HG02885 (cell line): Measurements from ENCODE around the gene SLC13A3.

Experiments
- ATAC-seq: cut with Tn5 transposase; IDR thresholded peaks from one replicate; pipeline ENCODE4 v1.9.1; 2021; ENCODE audit warnings: mild to moderate bottlenecking; ENCODE audit not compliant: unreplicated experiment, poor library complexity

The SLC13A3 gene

DNA sequence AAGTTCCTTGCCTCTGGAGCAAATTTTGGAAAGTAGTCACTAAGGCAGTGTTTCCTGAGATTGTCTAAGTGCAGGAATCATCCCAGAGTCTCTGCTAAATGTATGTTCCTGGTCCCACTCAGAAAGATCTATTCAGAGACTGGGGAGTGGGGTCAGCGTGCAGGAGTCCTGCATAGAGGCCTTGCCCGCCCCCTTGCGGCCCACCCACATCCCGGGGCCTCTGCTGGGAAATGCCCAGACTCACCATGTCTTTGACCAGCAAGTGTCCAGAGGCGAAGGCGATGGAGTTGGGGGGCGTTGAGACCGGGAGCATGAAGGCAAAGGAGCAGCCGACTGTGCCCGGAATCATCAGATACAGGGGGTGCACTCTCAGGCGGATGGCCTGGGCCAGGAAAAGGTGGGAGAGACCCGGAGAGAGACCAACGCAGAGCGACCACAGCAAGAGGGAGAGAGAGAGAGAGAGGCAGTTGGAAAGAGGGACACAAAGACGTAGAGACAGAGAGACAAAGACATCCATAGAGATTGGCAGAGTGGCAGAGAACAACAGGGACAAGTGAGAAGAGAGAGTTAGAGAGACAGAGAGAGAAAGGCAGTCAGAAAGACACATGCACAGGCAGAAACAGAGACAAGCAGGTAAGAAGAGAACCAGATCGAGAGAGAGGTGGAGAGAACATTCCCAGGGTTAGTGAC, 87.9 kb downstream of the SLC13A3 start:
- no peak for ATAC-seq

DNA sequence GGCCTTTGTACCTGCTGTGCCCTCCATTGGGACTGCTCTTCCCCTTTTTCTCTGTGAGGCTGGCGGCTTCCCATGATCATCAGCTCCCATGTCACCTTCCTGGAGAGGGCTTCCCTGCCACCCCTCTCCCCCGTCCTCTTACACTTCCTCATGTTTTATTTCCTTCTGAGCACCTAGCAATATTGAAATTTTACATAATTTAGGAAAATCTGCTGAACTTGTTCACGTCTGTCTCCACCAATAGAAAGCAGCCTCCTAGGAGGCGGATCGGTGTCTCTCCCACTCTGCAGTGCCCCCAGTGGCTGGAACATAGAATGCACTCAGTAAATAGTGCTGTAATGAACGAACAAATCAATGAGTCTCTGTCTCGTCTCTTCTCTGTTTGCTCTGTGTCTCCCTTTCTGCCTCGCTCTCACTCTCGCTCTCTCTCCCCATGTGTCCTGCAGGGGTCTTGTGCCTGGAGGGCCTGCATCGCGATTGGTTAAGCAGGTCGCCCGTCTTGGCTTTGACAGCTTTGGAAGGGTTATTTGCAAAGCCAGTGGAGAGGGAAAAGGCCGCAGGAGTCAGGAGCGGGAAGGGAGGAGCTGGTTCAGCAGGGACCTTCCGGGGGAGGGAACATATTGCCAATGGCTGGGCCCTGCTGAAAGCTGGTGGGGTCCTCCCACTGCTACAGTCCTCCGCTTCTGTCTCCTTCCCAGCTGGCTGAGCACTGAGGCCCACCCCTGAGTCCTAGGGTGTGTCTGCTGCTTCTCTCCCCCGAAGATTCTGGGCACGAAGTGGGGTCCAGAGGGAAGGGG, 88.7 kb downstream of the SLC13A3 start:
- ATAC-seq = peak; percentile 58

DNA sequence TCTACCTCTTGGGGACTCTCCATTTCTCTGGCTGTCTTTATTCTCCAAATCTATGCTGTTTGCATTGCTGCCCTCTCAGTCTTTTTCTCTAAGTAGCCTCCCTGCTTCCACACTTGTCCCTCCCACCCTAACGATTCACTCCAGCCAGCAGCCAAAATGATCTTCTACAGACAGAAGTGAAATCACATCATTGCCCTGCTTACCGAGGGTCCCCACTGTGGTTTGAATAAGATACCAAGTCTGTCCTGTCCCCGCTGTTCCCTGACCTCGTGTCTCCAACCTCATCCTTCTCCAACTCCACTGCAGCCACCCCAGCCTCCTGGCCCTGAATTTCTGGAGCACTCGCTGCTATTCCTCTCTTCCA, 89.3 kb downstream of the SLC13A3 start:
- ATAC-seq = no peak

DNA sequence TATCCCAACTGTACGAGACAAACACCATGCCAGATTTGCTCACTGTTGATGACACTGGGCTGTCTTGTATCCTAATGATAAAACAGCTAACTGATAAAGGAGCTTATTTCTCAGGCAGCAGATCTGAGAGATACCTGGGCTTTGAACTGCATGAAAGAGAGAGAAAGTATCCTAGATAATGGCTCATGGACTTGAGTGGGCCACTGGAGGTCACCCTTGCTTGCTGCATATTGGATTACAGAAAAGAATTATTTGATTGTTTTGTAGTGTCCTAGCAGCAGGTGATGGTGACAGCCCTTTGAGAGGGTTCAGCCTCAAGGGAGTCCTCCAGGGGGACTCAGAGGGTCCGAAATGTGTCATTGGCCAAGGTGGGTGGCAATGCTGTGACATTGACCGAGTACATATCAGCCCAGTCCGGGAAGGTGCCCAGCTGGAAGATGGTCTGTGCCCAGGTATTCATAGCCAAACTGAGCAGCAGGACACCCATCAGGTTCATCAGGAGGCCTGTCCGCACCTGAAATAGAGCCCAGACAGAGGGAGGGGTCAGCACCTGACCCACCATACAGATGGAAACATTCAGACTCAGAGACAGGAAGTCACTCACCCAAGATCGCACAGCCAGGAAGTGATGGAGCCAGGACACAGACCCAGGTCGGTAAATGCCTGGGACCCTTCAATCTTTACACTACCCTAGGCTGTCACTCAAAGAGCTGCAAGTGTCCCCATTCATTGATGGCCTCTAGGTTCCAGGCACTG, 91.4 kb downstream of the SLC13A3 start:
- ATAC-seq = no peak

DNA sequence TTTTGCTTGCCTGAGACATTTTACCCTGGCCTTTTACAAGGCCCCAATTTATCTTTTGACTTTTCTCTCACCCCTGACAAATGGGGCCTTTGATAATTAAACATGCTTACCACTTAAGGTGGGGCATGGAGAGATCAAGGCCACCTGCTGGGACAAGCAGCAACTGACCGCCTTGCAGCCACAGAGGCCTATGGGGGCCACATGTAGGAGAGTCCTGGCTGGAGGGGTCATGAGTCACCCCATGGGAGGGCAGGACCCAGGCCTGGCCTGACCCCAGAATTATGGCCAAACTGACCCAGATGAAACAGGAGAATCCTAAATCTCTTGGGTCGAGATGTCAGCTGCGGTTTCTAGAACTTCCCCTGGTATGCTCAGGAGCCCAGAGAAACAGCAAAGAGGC, 92.3 kb downstream of the SLC13A3 start:
- ATAC-seq = no peak

DNA sequence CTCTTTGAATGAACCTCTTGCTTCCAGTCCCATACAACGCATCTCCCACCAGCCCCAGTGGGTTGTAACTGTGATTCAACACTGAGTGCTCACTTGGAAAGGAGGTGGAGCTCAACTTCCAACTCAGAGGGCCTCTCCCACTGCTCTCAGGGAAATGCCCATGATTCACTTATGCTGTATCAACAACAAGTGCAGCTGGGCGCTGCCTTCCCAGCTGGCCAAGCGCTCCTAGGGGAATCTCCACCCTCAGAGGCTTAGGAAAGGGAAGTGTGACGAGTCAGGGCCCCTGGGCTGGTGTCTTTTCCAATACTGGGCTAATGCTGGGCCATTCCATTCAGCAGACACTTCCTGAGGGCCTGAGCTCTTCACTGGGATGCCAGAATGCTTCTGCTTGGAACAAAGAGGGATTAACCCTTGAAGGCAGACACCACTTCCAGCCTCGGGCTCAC, 92.7 kb downstream of the SLC13A3 start:
- ATAC-seq = no peak

DNA sequence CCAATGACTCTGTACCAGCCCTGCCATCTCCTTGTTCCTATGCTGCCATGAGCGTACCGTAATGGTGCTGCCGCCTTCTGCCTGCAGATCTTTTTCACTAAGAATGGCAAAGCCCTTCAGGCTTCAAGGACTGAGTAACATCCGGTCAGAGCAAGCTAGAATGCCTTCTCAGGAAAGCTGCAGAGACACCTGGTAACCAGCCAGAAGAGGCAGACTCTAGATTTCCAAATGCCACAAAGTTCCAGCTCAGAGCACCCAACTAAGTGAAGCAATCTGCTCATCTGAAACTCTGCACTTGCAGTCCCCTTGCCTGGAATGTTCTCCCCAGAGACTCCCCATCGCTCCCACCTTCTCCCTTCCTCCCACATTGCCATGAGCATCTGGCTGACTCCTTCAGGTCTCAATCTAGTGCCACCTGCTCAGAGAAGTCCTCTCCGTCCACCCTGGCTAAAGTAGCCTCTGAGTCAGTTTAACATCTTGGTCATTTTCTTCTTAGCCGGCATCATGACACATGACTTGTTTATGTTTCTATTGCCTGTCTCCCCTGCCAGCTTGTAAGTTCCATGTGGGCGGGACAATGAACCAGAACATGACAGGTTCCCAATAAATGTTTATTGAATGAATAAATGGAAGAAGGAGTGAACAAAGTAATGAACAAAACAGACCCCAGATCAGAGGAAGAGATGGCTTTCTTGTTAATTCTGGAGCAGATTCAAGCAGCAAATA, 93.9 kb downstream of the SLC13A3 start:
- ATAC-seq = no peak

DNA sequence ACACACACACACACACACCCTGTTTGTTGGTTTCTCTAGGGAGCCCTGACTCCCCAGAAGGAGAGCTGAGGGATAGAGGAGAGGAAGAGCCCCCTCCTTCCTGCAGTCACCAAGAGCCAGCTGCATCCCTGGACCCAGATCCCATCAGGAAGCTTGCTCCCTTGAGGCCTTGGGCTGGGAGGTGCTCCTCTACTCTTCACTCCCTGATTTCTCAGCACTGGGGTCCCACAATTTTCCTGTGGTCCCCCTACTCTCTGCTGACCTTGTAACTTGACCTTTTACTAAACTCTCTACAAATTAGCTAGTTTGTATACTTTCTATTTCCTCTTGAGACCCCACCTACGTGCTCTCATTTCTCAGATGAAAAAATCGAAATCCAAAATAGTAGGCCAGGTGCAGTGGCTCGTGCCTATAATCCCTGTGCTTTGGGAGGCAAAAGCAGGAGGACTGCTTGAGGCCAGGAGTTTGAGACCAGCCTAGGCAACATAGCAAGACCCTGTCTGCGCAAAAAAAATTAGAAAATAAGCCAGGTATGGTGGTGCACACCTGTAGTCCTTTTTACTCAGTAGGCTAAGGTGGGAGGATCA, 95.8 kb downstream of the SLC13A3 start:
- no peak for ATAC-seq

DNA sequence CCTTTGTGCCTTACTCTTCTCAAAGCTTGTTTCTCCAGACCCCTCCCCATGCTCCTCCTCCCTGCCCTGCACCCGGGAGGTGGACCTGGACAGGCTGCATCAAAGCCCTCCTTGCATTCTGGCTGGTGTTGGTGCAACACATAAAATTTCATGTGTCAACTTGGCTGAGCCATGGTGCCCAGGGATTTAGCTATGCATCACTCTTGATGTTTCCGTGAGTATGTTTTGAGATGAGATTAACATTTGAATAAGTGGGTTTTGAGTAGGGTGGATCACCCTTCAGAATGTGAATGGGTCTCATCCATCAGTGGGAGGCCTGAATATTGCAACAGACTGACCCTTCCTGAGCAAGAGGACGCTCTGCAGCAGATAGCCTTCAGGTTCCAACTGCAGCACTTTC, 96.4 kb downstream of the SLC13A3 start:
- ATAC-seq = no peak

DNA sequence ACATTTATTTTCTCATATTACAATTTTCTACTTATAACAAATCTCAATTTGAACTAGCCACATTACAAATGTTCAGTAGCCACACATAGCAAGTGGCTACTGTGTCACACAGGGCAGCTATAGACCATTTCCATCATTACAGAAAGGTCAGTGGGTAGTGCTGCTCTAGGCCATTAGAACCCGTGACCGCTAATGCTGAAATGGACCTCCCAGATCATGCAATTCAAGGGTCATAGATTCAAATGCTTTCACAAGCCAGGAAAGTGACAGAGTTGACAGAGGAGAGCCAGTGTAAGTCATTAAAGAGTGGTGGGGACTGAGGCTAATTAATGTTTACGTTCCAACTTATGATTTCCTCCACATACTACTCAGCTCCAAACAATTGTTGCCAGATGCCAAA, 97.3 kb downstream of the SLC13A3 start:
- no peak for ATAC-seq

DNA sequence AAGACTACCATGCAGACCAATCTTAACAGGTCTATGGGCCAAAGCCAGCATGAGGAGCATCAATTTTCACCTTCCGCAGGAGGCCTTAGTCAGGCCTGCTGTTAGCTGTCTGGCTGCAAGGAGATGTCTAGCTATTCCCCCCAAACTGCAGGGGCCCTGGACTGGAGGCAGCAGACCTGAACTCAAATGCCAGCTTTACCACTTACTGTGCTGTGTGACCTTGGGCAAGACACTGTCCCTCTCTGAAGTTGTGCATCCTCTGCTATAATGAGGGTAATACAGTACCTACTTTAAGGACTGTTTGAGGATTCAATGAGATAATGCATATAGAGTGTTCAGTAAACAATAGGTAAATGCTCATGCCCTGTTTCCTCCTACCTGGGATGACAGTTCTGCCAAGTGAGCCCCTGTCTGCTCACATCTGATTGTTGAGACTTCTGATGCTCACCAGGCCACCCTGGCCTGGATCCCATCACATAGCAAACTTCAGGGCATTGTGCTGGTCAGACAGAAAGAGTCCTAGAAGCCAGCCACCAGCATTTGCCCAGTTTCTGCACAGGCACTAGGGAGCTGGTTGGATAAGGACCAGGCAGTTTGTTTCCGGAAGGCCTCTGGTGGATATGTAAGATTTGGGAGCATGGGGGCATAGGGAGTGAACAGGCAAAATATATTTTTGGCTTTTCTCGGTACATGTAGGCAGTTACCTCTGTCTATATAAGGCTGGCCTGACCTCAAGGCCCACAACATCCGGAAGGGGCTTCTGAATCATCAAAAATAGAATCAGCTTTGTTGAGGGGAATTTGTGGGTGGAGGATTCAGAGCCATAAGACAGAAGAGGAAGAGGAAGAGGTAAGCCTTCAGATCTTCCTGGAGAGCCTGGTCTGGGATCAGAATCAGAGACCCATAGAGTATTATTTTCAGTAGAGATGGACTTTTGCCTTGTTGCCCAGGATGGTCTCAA, 98.5 kb downstream of the SLC13A3 start:
- ATAC-seq = peak; percentile 77

DNA sequence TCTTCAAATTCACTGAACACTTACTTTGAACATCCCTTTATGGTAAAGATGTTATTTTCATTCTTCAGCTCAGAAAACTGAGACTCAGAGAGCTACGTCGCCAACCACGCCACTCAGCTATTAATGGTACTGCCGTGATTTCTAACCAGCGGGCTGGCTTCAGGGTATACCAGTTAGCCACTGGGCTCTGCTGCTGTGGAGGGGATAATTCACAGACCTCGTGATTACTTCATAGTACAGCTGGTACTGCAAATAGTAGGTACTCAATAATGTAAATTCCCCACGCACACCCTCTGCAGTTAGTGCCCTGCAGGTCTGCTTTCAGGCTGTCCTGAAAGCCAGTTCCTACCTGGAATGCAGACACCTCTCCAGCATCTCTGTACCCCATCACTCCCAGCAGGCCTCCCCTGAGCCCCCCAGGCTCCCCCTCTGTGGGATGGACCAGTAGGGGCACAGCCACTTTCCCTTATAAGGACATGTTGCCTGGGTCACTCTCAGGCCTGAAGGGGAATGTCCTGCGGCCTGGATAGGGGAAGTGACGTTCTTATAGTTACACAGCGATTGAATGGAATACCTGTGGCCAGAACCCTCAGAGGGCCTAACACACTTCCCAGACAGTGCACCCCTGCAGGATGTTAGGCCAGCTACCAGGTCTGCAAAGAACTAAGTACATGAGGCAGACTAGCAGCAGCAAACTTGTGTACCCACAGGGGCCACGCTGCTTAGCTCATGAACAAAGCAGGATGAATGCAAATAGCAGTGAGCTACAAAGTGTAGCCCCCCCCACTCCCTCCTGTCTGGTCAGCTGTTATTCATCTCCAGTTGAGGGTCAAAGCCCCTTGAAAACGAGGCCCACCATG, 99.5 kb downstream of the SLC13A3 start:
- no peak for ATAC-seq

DNA sequence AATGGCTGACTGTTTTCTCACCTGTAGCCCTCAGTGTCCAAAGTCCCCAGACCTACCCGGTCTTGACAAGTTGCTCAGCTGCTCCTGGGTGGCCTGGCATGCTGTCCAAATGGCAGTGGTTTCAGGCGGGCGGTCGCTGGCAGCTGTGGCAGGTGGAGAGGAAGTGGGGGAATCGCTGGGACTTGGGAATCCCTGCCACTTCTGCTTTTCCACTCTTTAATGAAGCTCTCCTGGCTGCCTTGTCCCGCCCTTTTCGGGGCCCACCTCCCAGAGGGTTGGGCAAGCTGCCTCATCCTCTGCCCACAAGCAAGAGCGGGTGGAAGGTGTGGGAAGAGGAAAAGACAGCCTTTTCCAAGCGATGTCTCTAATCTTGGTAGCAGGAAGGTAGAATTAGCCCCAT, 100.8 kb downstream of the SLC13A3 start, which contains the start of gene OCSTAMP:
OCSTAMP (minus strand) TSS at position 194 of the 400 bp plus-strand sequence; CDS start at position 100, 94 bp downstream.
- no peak for ATAC-seq

DNA sequence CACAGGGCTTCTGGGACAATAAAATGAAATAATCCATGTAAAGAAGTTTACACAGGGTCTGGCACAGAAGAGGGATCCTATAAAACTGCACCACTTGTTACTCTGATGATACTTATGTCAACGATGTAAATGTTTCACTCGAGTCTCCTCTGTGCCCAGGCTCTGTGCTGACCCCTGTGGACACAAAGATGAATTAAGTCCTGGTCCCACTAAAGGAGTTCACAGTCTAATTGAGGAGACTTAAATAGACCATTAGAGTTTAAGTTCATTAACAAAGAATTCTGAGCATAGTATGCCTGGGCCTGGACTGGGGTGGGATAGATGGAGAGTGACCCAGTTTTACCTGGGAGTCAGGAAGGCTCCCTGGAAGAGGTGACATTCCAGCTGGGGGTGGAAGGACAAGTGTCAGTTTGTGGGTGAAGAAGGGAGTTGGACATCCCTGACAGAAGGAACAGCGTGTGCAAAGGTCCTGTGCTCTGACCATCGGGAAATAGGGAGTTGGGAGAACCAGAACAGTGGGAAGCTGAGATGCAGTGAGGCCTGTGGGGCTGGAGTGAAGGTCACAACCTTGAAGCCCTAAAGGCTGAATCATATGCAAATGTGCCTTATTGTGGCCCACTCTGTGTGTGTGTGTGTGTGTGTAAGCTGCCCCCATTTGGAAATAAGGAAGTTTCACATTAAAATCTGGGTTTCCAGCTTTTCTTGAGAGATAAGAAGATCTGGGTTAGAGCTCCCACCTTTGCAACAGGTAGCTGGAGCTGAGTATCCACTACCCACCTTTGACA, 101.9 kb downstream of the SLC13A3 start:
- ATAC-seq = no peak

DNA sequence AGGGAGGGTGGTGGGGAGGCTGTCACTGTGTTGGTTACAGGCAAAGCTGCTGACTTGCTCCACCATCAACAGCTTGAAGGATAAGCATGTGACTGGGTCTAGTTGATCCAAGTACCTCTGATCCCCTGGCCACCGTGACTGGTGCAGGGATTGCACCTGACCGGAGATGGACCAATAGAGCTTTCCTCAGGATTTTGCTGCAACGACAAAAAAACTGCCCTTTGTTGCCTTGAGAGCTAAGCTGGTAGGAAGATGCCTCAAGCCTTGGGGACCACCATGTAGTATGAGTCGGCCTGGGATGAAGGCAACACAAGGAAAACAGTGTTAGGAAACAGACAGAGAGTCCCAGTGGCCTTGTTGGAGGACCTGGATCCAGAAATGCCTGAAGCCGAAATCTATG, 102.6 kb downstream of the SLC13A3 start:
- no peak for ATAC-seq

DNA sequence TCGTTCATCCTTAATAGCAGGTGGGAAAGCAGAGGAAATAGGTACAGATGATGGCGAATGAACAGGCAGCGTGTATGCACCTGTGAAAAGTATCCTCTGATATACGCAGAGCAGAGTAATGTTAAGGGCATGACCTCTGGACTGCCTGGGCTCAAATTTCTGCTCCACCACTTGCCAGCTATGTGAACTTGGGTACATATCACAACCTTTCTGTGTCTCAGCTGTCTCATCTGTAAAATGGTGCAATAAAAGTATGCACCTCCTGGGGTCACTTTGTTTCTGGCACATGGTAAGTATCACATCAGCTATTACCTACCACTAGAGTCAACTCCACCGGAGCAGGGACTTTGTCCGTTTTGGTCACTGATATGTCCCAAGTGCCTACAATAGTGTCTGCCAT, 103.3 kb downstream of the SLC13A3 start:
- ATAC-seq = no peak

DNA sequence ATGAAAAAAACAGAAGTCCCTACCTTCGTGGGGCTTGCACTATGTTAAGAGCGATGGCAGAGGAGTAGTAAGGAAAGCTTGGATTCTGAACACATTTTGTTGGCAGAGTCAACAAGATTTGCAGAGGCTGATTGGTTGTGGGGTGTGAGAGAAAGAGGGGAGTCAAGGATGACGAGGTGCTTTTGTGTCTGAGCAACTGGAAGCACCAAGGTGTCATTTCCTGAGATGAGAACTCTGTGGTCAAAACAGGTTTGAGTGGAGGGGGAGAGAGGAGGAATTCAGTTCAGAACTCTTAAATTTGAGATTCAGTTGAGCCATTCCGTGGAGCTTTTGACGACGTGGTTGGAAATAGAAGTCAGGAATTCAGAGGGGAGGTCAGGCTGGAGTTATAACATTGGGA, 104.3 kb downstream of the SLC13A3 start:
- no peak for ATAC-seq
